ENCODE data around the gene RHCE. TPM values are rescaled to one million over a fixed set of nuclear protein-coding genes. Genes with fewer than 3 reads are reported as not detected.
A peak's percentile ranks its signal among the peaks of the same experiment; 100 is the strongest.
"Not testable (repeated sequence)": the region's sequence is repeated elsewhere in the genome, so short reads cannot be mapped to it uniquely, and the experiment has no call there.

The RHCE gene
- total and polyA plus RNA-seq, 2 donors (not counting 1 experiment from before 2014, with no cell fraction given), result 0.50 to 1.2 TPM

GRCh38 chr1:25341746-25342145 is 78.9 kb downstream of the RHCE start:
- H3K4me2 ChIP-seq (ENCODE audit: extremely low read depth, insufficient read depth, low read length), result no peak overlapping the region
- H3K4me1 ChIP-seq (ENCODE audit: control insufficient read depth, extremely low read depth, insufficient read depth, low read length), result peaks cover 5% of the 10 kb centered on the region
- H2AFZ ChIP-seq (ENCODE audit: low read length), result no peak overlapping the region
- TF ChIP-seq EZH2 (IDR thresholded peaks at IDR 0.05; ENCODE audit: low read length, missing control alignments), result no peak
- no peak for TF ChIP-seq CTCF (conservative IDR thresholded peaks at IDR 0.05 in 1 of 2, IDR thresholded peaks at IDR 0.05 in 1 of 2; ENCODE audit: low read depth in 1 of 2, low read length in 2 of 2)
- no peaks in the 10 kb centered on the region for H3K27me3 ChIP-seq (ENCODE audit: control insufficient read depth, insufficient read depth, low read length)
- H3K4me3 ChIP-seq (replicated peaks in 1 of 4; ENCODE audit: control extremely low read depth in 1 of 4, insufficient read depth in 1 of 4, low read depth in 3 of 4, low read length in 4 of 4), result no peak overlapping the region
- H3K9me3 ChIP-seq (ENCODE audit: control insufficient read depth, insufficient read depth, low read depth, low read length), result no peaks in the 10 kb centered on the region
- no peak for DNase-seq (ENCODE audit: low read depth in 2 of 2)
- no peaks in the 10 kb centered on the region for H3K36me3 ChIP-seq (ENCODE audit: control insufficient read depth, insufficient read depth, low read length)
- H4K20me1 ChIP-seq (ENCODE audit: control insufficient read depth, extremely low read depth, insufficient read depth, low read length), result no peaks in the 10 kb centered on the region
- H3K27ac ChIP-seq (ENCODE audit: insufficient read depth, low read length), result no peak overlapping the region
- no peak overlapping the region for H3K9ac ChIP-seq (ENCODE audit: insufficient read depth, low read length)
- peaks cover 43% of the 10 kb centered on the region for H3K79me2 ChIP-seq (ENCODE audit: control insufficient read depth, insufficient read depth, low read length)

GRCh38 chr1:25338986-25339385 is 81.6 kb downstream of the RHCE start:
- Histone ChIP-seq H3K9ac (ENCODE audit: insufficient read depth, low read length) (peak overlapping the region; percentile 97), H3K36me3 (ENCODE audit: control insufficient read depth, insufficient read depth, low read length) (no peaks in the 10 kb centered on the region), H3K4me2 (ENCODE audit: extremely low read depth, insufficient read depth, low read length) (peak overlapping the region; percentile 79), H2AFZ (ENCODE audit: low read length) (peak overlapping the region; percentile 63), H3K27me3 (ENCODE audit: control insufficient read depth, insufficient read depth, low read length) (no peaks in the 10 kb centered on the region), H3K4me3 (replicated peaks in 1 of 4; ENCODE audit: control extremely low read depth in 1 of 4, insufficient read depth in 1 of 4, low read depth in 3 of 4, low read length in 4 of 4) (peak overlapping the region; percentile 81 to 99 (median 92)), H3K79me2 (ENCODE audit: control insufficient read depth, insufficient read depth, low read length) (peaks cover 43% of the 10 kb centered on the region), H3K4me1 (ENCODE audit: control insufficient read depth, extremely low read depth, insufficient read depth, low read length) (peaks cover 5% of the 10 kb centered on the region), H4K20me1 (ENCODE audit: control insufficient read depth, extremely low read depth, insufficient read depth, low read length) (no peaks in the 10 kb centered on the region), H3K27ac (ENCODE audit: insufficient read depth, low read length) (peak overlapping the region; percentile 94), H3K9me3 (ENCODE audit: control insufficient read depth, insufficient read depth, low read depth, low read length) (no peaks in the 10 kb centered on the region)
- TF ChIP-seq CTCF (conservative IDR thresholded peaks at IDR 0.05 in 1 of 2, IDR thresholded peaks at IDR 0.05 in 1 of 2; ENCODE audit: low read depth in 1 of 2, low read length in 2 of 2), result no peak
- no peak for TF ChIP-seq EZH2 (IDR thresholded peaks at IDR 0.05; ENCODE audit: low read length, missing control alignments)
- DNase-seq (ENCODE audit: low read depth in 2 of 2), result no peak

- DNase-seq (ENCODE audit: low read depth in 2 of 2), result peak; percentile 77 to 86
- peaks cover 41% of the 10 kb centered on the region for H3K79me2 ChIP-seq (ENCODE audit: control insufficient read depth, insufficient read depth, low read length)
- peak within 1 kb of the TSS; percentile 97 for H3K9ac ChIP-seq (ENCODE audit: insufficient read depth, low read length)
- no peaks in the 10 kb centered on the region for H3K27me3 ChIP-seq (ENCODE audit: control insufficient read depth, insufficient read depth, low read length)
- peak within 1 kb of the TSS; percentile 81 to 99 (median 94) for H3K4me3 ChIP-seq (replicated peaks in 1 of 4; ENCODE audit: control extremely low read depth in 1 of 4, insufficient read depth in 1 of 4, low read depth in 3 of 4, low read length in 4 of 4)
- TF ChIP-seq CTCF (conservative IDR thresholded peaks at IDR 0.05 in 1 of 2, IDR thresholded peaks at IDR 0.05 in 1 of 2; ENCODE audit: low read depth in 1 of 2, low read length in 2 of 2) (no peak), EZH2 (IDR thresholded peaks at IDR 0.05; ENCODE audit: low read length, missing control alignments) (no peak)
- H4K20me1 ChIP-seq (ENCODE audit: control insufficient read depth, extremely low read depth, insufficient read depth, low read length), result no peaks in the 10 kb centered on the region
- no peaks in the 10 kb centered on the region for H3K9me3 ChIP-seq (ENCODE audit: control insufficient read depth, insufficient read depth, low read depth, low read length)
- H3K36me3 ChIP-seq (ENCODE audit: control insufficient read depth, insufficient read depth, low read length), result no peaks in the 10 kb centered on the region
- H3K27ac ChIP-seq (ENCODE audit: insufficient read depth, low read length), result peak within 1 kb of the TSS; percentile 94
- peaks cover 1% of the 10 kb centered on the region for H3K4me1 ChIP-seq (ENCODE audit: control insufficient read depth, extremely low read depth, insufficient read depth, low read length)
- peak within 1 kb of the TSS; percentile 76 for H2AFZ ChIP-seq (ENCODE audit: low read length)
- H3K4me2 ChIP-seq (ENCODE audit: extremely low read depth, insufficient read depth, low read length), result peak within 1 kb of the TSS; percentile 79
Observed at GRCh38 chr1:25338188-25338981, 82.2 kb downstream of the RHCE start, which contains the start of gene TMEM50A. Gene TMEM50A, plus strand, starts transcription at chr1:25338334. Its CDS starts 2,153 bp downstream, at chr1:25340487.

GRCh38 chr1:25337483-25338187 is 83.0 kb downstream of the RHCE start:
- Histone ChIP-seq H3K9ac (ENCODE audit: insufficient read depth, low read length) (peak overlapping the region; percentile 23), H3K4me3 (replicated peaks in 1 of 4; ENCODE audit: control extremely low read depth in 1 of 4, insufficient read depth in 1 of 4, low read depth in 3 of 4, low read length in 4 of 4) (peak overlapping the region; percentile 81 to 99 (median 92)), H2AFZ (ENCODE audit: low read length) (peak overlapping the region; percentile 76), H3K27ac (ENCODE audit: insufficient read depth, low read length) (peak overlapping the region; percentile 94), H3K4me2 (ENCODE audit: extremely low read depth, insufficient read depth, low read length) (peak overlapping the region; percentile 35), H3K79me2 (ENCODE audit: control insufficient read depth, insufficient read depth, low read length) (peaks cover 37% of the 10 kb centered on the region)
- not testable (repeated sequence) for H3K27me3 ChIP-seq (ENCODE audit: control insufficient read depth, insufficient read depth, low read length); H3K4me1 ChIP-seq (ENCODE audit: control insufficient read depth, extremely low read depth, insufficient read depth, low read length); H3K9me3 ChIP-seq (ENCODE audit: control insufficient read depth, insufficient read depth, low read depth, low read length); H3K36me3 ChIP-seq (ENCODE audit: control insufficient read depth, insufficient read depth, low read length); H4K20me1 ChIP-seq (ENCODE audit: control insufficient read depth, extremely low read depth, insufficient read depth, low read length); DNase-seq (ENCODE audit: low read depth in 2 of 2)
